Measurements from ENCODE around the gene REEP1. TPM values are rescaled to one million over a fixed set of nuclear protein-coding genes. Genes with fewer than 3 reads are reported as not detected.
A peak's percentile ranks its signal among the peaks of the same experiment; 100 is the strongest.

Gene REEP1
- total RNA-seq, 2 experiments from 2014 or later, result 0.11 TPM; not detected in 1

DNA sequence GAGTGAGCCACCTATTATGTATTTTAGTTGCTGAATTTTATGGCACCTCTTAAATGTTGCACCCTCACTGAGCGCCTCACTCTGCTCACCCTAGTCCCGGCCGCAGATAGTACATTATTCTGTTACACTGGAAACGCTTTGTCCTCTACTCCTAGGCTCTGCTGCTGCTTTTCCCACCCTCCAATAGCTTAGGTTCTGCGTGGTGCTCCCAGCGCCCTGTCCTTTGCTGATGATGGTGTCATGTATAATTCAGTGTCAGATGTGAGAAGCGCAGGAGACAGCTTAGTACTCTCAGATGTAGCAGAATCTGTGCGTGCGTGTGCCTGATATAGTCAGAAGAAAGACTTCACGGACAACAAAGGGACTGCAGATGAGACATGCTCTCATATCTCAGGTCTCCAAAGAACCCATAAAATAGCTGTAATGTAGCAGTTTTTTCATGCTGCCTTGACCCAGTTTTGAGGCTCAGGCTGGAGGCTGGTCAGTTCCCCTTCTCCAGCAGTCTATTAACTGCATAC, 1.4 kb upstream of the REEP1 start:
- no peak overlapping the region for H3K4me3 Mint-ChIP-seq

DNA sequence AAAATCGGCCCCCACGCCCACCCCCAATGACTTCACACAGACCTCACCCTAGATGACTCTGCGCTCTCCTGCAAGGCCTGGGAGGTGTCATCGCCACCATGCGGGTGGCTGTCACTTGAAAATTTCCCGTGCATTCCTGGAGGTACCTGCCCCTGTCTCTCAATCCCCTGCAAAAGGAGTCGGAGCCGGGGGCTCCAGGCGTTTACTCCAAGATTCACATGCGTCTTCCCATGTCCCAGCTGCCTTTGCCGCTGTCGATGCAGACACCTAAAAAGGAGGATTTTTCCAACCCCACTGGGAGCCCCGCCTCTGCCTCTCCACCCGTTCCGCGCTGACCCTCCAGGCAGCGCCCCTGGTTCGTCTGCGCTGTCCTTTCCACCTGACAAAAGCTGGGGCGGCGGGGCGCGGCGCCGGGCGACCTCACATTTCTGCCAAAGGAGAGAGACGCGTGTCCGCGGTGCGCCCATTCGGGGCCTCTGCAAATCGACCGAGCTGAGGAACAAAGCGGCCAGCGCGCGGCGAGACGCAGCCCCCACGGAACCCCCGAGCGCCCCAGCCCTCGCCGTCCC, 667 bp downstream of the REEP1 start:
- DNase-seq, result peak; percentile 43

More for the DNA sequence above, 1.4 kb upstream of the REEP1 start:
- H3K36me3 Mint-ChIP-seq, result peaks cover 6% of the 10 kb centered on the region
- DNase-seq, result no peak
- no peak for ATAC-seq (ENCODE audit: low read depth)
- peaks cover 79% of the 10 kb centered on the region for H3K27me3 Mint-ChIP-seq
- H3K4me1 Mint-ChIP-seq, result peaks cover 9% of the 10 kb centered on the region
- POLR2A ChIA-PET, result no interaction called here
- no peak overlapping the region for H3K27ac Mint-ChIP-seq
- H3K9me3 Mint-ChIP-seq, result peaks cover 8% of the 10 kb centered on the region

DNA sequence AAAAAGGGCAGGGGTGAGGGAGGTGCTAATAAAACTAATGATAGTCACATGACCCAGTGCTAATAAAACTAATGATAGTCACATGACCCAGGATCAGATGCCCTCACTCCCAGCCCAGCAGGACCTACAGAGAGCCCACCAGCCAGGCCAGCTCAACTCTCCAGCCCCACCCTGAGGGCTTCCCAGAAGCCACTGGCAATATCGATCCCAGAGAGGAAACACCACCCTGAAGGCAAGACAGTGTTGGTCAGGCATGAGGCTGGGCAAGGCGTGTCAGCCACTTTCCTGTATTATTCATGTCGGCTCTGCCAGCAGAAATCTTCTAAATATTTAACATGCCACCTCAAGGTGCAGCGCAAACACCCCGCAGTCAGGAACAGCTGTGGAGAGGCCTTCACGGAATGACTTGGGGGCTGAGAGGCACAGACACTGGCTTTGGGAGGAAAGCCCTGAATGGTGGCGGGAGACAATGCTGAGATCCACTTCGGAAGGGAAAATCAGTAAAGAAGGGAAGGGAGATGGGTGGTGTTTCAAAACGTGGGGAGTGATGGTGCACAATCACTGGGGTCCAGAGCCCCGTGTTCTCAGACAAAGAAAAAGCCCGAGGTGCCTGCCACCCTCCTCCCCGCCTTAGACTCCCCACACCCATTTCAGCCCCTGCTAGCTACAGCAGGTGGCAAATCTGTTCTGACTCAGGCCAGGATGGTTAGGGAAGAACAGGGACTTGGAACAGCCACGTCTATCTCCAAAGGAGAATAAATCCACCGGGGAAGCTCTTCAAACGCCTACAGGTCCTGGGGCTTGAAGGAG, 1.4 kb downstream of the REEP1 start:
- Mint-ChIP-seq H3K36me3 (peaks cover 4% of the 10 kb centered on the region), H3K27me3 (peaks cover 64% of the 10 kb centered on the region), H3K4me3 (peak overlapping the region; percentile 75), H3K27ac (no peak overlapping the region), H3K9me3 (peaks cover 3% of the 10 kb centered on the region), H3K4me1 (peaks cover 9% of the 10 kb centered on the region)
- POLR2A ChIA-PET, result no interaction called here
- DNase-seq (no peak), ATAC-seq (ENCODE audit: low read depth) (no peak)

More for the DNA sequence above, 667 bp downstream of the REEP1 start:
- Mint-ChIP-seq H3K27me3 (peaks cover 69% of the 10 kb centered on the region), H3K9me3 (peaks cover 7% of the 10 kb centered on the region), H3K4me1 (peaks cover 9% of the 10 kb centered on the region), H3K36me3 (peaks cover 6% of the 10 kb centered on the region), H3K4me3 (peak overlapping the region; percentile 75), H3K27ac (no peak overlapping the region)
- ATAC-seq (ENCODE audit: low read depth), result peak; percentile 11
- POLR2A ChIA-PET, result no interaction called here

DNA sequence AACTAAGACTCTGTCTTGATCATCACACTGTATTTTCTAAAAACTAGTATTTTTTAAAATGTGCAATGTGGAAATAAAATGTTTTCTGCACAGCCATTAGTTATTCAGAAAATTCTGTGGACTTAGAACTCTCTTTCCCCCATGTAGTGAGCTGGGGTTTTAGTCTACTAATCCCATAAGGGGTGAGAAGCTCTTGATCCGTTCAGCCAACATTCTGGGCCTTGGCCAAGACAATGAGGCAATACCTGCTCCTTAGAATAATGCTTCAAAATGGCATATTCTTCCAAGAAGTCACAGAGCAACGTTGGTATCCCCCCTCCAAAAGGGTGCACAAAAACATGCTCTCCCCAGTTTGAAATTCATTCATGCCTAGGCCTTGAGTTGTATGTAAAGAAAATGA, 4.0 kb downstream of the REEP1 start:
- ATAC-seq (ENCODE audit: low read depth) (no peak), DNase-seq (no peak)
- POLR2A ChIA-PET, result no interaction called here
- no peaks in the 10 kb centered on the region for H3K36me3 Mint-ChIP-seq
- no peak overlapping the region for H3K4me3 Mint-ChIP-seq
- no peaks in the 10 kb centered on the region for H3K9me3 Mint-ChIP-seq
- peaks cover 53% of the 10 kb centered on the region for H3K27me3 Mint-ChIP-seq
- H3K27ac Mint-ChIP-seq, result no peak overlapping the region
- H3K4me1 Mint-ChIP-seq, result peaks cover 9% of the 10 kb centered on the region

DNA sequence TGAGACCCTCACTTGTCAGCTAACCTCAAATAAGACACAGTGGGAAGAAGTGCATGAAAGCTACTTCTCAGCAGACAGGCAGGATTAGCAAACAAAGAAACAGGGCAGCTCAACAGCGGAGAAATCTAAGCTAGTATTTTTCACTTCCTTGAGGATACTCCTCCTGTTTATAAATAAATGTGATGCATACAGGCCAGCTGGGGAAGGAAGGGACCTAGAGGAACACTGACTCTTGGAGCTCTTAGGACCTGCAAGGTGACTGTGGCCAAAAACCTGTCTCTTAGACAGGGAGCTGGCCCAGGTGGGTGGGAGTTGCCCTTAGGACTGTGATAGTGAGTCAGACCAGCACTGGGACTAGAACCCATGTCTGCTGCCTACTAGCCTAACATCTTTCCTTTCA, 4.8 kb downstream of the REEP1 start:
- H3K4me3 Mint-ChIP-seq, result no peak overlapping the region
- H3K27ac Mint-ChIP-seq, result no peak overlapping the region
- H3K27me3 Mint-ChIP-seq, result peaks cover 46% of the 10 kb centered on the region
- H3K9me3 Mint-ChIP-seq, result no peaks in the 10 kb centered on the region
- no peaks in the 10 kb centered on the region for H3K36me3 Mint-ChIP-seq
- peaks cover 5% of the 10 kb centered on the region for H3K4me1 Mint-ChIP-seq
- POLR2A ChIA-PET, result no interaction called here
- ATAC-seq (ENCODE audit: low read depth) (no peak), DNase-seq (no peak)

DNA sequence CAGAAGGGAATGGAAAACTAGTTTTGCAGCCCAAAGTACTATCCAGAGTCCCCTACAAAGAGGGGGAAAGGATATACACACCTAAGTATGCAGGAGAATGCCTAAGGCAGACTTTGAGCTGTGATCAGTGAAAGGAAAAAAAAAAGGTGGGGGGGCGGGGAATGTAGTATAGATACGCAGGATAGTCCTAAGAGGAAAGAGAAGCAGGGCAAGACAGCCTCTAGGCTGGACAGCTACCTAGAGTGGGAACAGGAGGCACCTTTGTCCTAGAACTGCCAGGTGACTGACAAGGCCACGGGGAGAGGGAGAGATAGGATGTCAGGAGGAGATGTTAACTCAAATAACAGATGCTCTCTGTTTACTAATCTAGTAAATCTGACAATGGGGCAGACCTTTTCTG, 6.0 kb downstream of the REEP1 start:
- Mint-ChIP-seq H3K4me3 (no peak overlapping the region), H3K4me1 (peaks cover 5% of the 10 kb centered on the region), H3K9me3 (peaks cover 1% of the 10 kb centered on the region), H3K27ac (no peak overlapping the region), H3K27me3 (peaks cover 44% of the 10 kb centered on the region), H3K36me3 (no peaks in the 10 kb centered on the region)
- DNase-seq (no peak), ATAC-seq (ENCODE audit: low read depth) (no peak)
- POLR2A ChIA-PET, result no interaction called here

DNA sequence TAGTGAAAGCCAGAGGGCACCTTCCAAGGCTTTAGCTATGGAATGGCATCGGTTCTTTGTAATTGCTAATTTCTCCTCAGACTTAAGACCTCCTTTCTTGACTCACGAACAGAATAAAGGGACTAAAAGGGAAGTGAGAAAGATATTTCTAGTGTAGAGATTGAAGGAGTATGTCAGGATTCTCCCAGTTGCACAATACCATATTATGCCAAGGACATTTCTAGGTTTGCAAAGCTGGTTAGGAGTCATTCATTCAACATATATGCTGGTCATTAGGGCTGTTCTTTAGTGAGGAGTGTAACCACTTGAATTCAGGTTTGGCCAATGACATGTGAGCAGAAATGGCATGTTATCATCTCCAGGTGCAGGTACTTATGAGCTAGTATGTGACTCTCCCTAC, 7.4 kb downstream of the REEP1 start:
- H3K27me3 Mint-ChIP-seq, result peaks cover 36% of the 10 kb centered on the region
- H3K27ac Mint-ChIP-seq, result no peak overlapping the region
- no peak for DNase-seq
- H3K36me3 Mint-ChIP-seq, result no peaks in the 10 kb centered on the region
- POLR2A ChIA-PET, result no interaction called here
- peaks cover 1% of the 10 kb centered on the region for H3K9me3 Mint-ChIP-seq
- H3K4me1 Mint-ChIP-seq, result peaks cover 3% of the 10 kb centered on the region
- ATAC-seq (ENCODE audit: low read depth), result no peak
- H3K4me3 Mint-ChIP-seq, result no peak overlapping the region

DNA sequence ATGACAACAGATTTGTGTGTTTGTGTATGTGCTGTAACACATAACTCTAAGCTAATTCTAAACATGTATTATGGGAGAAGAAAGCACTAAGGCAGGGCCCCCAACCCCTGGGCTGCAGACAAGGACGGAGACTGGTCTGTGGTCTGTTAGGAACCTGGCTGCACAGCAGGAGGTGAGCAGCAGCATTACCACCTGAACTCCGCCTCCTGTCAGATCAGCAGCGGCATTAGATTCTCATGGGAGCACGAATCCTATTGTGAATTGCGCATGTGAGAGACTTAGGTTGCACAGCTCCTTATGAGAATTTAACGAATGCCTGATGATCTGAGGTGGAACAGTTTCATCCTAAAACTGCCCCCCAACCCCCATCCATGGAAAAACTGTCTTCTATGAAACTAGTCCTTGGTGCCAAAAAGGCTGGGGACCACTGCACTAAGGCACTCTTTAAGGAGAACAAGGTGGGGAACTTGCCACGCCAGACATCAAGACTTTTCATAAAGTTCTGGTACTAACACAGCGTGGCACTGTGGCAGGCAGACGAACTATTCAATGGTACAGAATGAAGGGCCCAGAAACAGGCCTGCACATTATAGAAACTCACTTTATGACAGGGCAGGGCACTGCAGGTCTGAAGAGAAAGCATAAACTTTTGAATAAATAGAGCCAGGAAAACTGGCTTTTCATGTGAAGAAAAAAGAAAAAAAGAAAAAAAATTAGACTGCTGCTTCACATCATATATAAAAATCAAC, 14.0 kb downstream of the REEP1 start:
- Mint-ChIP-seq H3K9me3 (peaks cover 1% of the 10 kb centered on the region), H3K27ac (no peak overlapping the region), H3K4me3 (no peak overlapping the region), H3K4me1 (peaks cover 18% of the 10 kb centered on the region), H3K27me3 (peaks cover 16% of the 10 kb centered on the region), H3K36me3 (no peaks in the 10 kb centered on the region)
- DNase-seq (no peak), ATAC-seq (ENCODE audit: low read depth) (no peak)
- POLR2A ChIA-PET, result no interaction called here

DNA sequence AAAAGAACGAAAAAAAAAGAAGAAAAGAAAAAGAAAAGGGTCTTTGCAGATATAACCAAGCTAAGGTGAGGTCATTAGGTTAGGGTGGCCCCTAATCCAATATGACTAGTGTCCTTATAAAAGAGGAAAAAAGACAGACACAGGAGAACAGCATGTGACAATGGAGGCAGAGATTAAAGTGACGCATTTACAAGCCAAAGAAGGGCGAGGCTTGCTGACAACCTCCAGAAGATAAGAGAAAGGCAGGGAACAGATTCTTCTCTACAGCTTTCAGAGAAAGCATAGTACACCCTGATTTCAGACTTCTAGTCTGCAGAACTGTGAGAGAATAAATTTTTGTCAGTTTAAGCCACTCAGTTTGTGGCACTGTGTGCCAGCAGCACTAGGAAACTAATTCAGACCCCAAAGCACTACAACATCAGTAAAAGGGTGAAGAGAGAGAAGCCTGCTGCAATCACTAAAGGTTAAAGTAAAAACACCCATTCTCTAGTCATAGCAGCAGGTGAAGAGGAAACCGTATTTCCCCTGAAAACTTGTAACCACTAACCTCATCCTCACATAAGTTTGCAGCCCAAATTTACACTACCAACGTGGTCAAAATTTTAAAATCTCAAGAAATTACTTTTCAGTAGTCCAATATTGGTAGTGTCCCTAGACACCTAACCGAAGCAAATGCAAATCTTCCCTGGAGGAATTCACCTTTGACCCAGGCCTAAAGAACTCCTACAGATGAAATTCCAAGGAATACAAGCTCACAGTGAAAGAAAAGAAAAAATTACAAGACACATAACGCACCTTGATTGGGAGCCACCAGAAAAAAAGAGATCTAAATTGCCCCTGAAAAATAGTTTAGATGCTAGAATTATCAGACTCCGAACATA, 17.5 kb downstream of the REEP1 start:
- Mint-ChIP-seq H3K36me3 (no peaks in the 10 kb centered on the region), H3K27ac (peak overlapping the region; percentile 84), H3K4me3 (peak overlapping the region; percentile 44), H3K4me1 (peaks cover 19% of the 10 kb centered on the region), H3K9me3 (no peaks in the 10 kb centered on the region), H3K27me3 (peaks cover 10% of the 10 kb centered on the region)
- ATAC-seq (ENCODE audit: low read depth) (peak; percentile 96), DNase-seq (no peak)
- POLR2A ChIA-PET, result no interaction called here

DNA sequence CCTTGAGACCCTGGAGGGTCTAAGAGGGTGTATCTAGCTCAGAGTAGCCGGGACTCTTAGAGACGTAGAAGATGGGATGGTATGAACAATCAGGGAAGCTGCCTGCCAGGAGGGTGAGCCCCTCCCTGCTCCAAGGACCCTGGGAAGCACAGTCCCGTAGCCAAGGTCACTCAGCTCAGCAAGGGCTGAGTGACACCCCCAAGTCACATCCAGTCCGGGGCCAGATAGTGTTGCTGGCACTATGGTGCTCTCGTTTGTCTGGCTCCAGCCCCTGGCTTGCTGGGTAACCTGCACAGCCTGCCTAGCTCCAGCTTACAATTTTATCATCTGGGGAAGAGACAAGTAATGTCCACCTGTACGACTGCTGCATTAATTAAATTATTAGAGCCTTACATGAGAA, 22.3 kb downstream of the REEP1 start:
- Mint-ChIP-seq H3K36me3 (no peaks in the 10 kb centered on the region), H3K9me3 (no peaks in the 10 kb centered on the region), H3K27me3 (peaks cover 12% of the 10 kb centered on the region), H3K4me1 (peaks cover 12% of the 10 kb centered on the region), H3K27ac (no peak overlapping the region), H3K4me3 (no peak overlapping the region)
- ATAC-seq (ENCODE audit: low read depth) (no peak), DNase-seq (no peak)
- POLR2A ChIA-PET, result no interaction called here

DNA sequence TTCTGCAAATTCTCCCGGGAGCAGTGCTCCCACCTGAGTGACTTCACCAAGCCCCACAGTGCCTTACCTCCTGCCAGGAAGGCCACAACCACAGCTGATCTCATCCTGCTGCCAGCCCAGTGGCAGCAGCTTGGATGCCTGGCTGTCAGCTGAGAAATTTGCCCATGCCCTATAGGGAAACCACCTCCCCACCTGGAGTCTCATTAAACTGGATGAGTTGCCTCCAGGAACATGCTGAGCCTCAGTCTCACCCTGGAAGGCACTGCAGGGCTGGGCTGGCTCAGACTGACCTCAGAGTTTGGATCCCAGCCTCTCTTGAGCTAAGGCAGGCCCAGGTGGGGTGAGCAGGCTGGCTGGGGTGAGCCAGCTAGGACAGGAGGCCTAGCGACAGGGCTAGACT, 23.3 kb downstream of the REEP1 start:
- Mint-ChIP-seq H3K27ac (no peak overlapping the region), H3K27me3 (peaks cover 12% of the 10 kb centered on the region), H3K36me3 (no peaks in the 10 kb centered on the region), H3K4me1 (peaks cover 2% of the 10 kb centered on the region), H3K4me3 (no peak overlapping the region), H3K9me3 (no peaks in the 10 kb centered on the region)
- DNase-seq (no peak), ATAC-seq (ENCODE audit: low read depth) (no peak)
- POLR2A ChIA-PET, result interaction anchor here (0.5 kb wide), 1 partner anchor 148 kb away, joined by 3 read pairs; no protein-coding TSS in a partner anchor

DNA sequence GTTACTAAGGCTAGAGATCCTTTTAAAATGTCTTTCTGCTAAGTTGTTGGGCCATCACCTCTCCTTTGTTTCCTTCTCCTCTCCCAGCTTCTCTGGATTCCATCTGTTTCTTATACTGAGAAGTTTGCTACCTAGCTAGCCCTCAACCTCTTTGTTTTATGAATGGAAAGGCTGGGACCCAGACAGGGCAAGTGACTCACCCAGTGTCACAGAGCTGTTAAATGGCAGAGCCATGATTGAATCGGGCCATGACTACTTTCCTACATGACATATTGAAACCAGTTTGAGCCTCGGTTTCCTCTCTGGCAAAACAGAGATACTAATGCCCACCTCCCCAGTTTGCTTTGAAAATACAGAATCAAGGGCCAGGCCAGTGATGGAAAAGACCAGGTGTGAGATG, 24.1 kb downstream of the REEP1 start:
- POLR2A ChIA-PET, result no interaction called here
- DNase-seq, result no peak
- Mint-ChIP-seq H3K27me3 (peaks cover 12% of the 10 kb centered on the region), H3K36me3 (no peaks in the 10 kb centered on the region), H3K4me3 (no peak overlapping the region), H3K27ac (no peak overlapping the region), H3K9me3 (no peaks in the 10 kb centered on the region), H3K4me1 (no peaks in the 10 kb centered on the region)
- ATAC-seq (ENCODE audit: low read depth), result no peak

DNA sequence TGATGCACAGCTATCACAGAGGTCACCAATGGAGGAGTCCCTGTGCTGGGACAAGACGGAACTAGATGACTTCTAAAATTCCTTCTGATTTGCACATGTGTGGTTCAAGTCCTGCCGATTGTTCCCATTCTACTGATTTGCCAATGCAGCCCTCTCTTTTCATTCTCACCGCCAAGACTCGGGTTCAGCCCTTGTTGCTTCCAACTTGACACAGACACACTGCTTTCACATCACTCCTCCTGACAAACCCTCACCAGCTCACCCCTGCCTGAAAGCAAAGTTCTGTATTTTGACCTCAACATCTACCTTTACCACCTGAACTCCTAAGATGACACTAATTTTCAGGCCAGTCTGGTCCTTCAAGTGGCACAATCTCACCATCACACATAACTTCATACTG, 25.5 kb downstream of the REEP1 start:
- Mint-ChIP-seq H3K9me3 (no peaks in the 10 kb centered on the region), H3K4me1 (no peaks in the 10 kb centered on the region), H3K4me3 (no peak overlapping the region), H3K27ac (no peak overlapping the region), H3K27me3 (peaks cover 12% of the 10 kb centered on the region), H3K36me3 (no peaks in the 10 kb centered on the region)
- POLR2A ChIA-PET, result no interaction called here
- no peak for ATAC-seq (ENCODE audit: low read depth)
- DNase-seq, result no peak
